Upper lobe of left lung (tissue), 6 donors: ENCODE measurements around the gene PCBD1. TPM values are rescaled to one million over a fixed set of nuclear protein-coding genes. Genes with fewer than 3 reads are reported as not detected.

Experiments used
- ATAC-seq, 2 donors: fragments of 200-7000 bp; cut with Tn5 transposase; one replicate each; pipeline ENCODE4 v1.9.1; 2022; ENCODE audit warnings: mild to moderate bottlenecking in 2 of 2, moderate library complexity in 2 of 2; ENCODE audit not compliant: low FRiP score in 2 of 2
- DNase-seq, 2 donors: peaks; one replicate each; pipeline ENCODE4 v3.0.0-alpha.2; 2019 to 2020
- H3K27ac ChIP-seq, 4 donors: fragments of 200-600 bp; sonication (generic); one replicate each; pipeline ENCODE4 v1.5.1; 2016 to 2019
- H3K27me3 ChIP-seq, 4 donors: fragments of 200-600 bp; sonication (generic); one replicate each; pipeline ENCODE4 v1.5.1; 2017 to 2019
- H3K36me3 ChIP-seq, 4 donors: fragments of 200-600 bp; sonication (generic); one replicate each; pipeline ENCODE4 v1.5.1; 2016 to 2019
- H3K4me1 ChIP-seq, 4 donors: fragments of 200-600 bp; sonication (generic); one replicate each; pipeline ENCODE4 v1.5.1; 2018 to 2019
- H3K4me3 ChIP-seq, 4 donors: fragments of 200-600 bp; sonication (generic); one replicate each; pipeline ENCODE4 v1.5.1; 2017 to 2019; ENCODE audit warnings: mild to moderate bottlenecking in 2 of 4, moderate library complexity in 1 of 4
- H3K9me3 ChIP-seq, 4 donors: fragments of 200-600 bp; sonication (generic); one replicate each; pipeline ENCODE4 v1.5.1; 2018 to 2019
- EP300 ChIP-seq, 4 donors: sonication (generic); formaldehyde crosslinking; IDR thresholded peaks; one replicate each; pipeline ENCODE4 v1.5.1; 2017; ENCODE audit warnings: antibody characterized with exemption in 4 of 4, control low read depth in 2 of 4
- POLR2A ChIP-seq, 4 donors: fragments of 450-650 bp; IDR thresholded peaks; one replicate each; pipeline ENCODE4 v1.5.1; 2016 to 2017; ENCODE audit warnings: antibody characterized with exemption in 4 of 4, mild to moderate bottlenecking in 2 of 4
- POLR2AphosphoS5 ChIP-seq, 2 donors: sonication (generic); formaldehyde crosslinking; IDR thresholded peaks; one replicate each; pipeline ENCODE4 v1.5.1; 2017; ENCODE audit warnings: antibody characterized with exemption in 2 of 2
- WGBS, 2 donors: methylation state at CpG; one replicate each; pipeline ENCODE4 v1.1.5; 2017 to 2018; 5-methylcytosine and 5-hydroxymethylcytosine counted together
- total RNA-seq, 6 donors: library from RNA; depleted of rRNA in 4 of 6; stranded (reverse); fragments of >200 nt in 4 of 6; gene quantifications; one replicate each; pipeline versions ENCODE4 v1.1.0 to v1.2.1, GENCODE V29; 2016 to 2021
- TF ChIP-seq, protein P1 (sequence below), 6 experiments: fragments of 450-650 bp in 4 of 6; fragments of 200-600 bp in 2 of 6; sonication (generic) in 2 of 6; IDR thresholded peaks; one replicate each; pipeline ENCODE4 v1.5.1; 2016 to 2019; ENCODE audit warnings: antibody characterized with exemption in 6 of 6
- donor health status: DM: no; HTN: no; CAD: no; lungs with moderate emphysema.
- donor health status: DM: no; HTN: yes; CAD: no; lungs with severe emphysema.

PCBD1 gene
- total RNA-seq, 6 donors from 2014 or later: 40.9 to 99.1 (median 71.9) TPM

DNA sequence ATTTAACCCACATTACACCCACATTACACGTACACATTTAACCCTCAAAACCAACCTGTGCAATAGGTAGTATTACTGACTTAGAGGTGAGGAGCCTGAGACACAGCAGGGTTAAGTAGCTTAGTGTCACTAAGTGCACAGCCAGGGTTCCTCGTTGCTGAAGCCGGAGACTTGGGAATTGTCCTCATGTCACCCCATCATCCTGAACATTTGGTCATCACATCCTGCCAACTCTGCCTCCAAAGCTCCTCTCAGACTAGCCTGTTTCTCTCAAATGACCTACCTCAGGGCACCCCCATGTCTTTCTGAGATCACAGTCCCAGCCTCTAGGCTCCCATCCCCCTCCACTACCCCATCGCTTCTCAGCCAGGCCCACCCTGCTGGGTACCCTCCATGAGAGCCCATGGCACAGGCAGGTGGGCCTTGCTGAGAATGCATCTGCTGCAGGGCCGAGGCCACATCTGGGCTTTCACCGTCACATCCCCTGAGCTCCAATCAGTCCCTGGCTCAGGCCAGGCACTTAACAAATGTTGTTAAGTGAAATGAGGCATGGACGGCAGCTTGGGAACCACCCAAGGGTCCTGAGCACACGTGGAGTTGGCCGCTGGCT lies 21.1 kb upstream of the PCBD1 start:
- no peaks in the 10 kb centered on the region for H3K4me1 ChIP-seq
- no peaks in the 10 kb centered on the region for H3K36me3 ChIP-seq
- DNase-seq (no peak), ATAC-seq (no peak)
- no peak overlapping the region for H3K27ac ChIP-seq
- no peaks in the 10 kb centered on the region for H3K27me3 ChIP-seq
- no peak for TF ChIP-seq EP300 (IDR thresholded peaks at IDR 0.05)
- no peak for TF ChIP-seq POLR2A (IDR thresholded peaks at IDR 0.05)
- TF ChIP-seq, protein P1, sequence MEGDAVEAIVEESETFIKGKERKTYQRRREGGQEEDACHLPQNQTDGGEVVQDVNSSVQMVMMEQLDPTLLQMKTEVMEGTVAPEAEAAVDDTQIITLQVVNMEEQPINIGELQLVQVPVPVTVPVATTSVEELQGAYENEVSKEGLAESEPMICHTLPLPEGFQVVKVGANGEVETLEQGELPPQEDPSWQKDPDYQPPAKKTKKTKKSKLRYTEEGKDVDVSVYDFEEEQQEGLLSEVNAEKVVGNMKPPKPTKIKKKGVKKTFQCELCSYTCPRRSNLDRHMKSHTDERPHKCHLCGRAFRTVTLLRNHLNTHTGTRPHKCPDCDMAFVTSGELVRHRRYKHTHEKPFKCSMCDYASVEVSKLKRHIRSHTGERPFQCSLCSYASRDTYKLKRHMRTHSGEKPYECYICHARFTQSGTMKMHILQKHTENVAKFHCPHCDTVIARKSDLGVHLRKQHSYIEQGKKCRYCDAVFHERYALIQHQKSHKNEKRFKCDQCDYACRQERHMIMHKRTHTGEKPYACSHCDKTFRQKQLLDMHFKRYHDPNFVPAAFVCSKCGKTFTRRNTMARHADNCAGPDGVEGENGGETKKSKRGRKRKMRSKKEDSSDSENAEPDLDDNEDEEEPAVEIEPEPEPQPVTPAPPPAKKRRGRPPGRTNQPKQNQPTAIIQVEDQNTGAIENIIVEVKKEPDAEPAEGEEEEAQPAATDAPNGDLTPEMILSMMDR (IDR thresholded peaks at IDR 0.05): no peak
- no peak for TF ChIP-seq POLR2AphosphoS5 (IDR thresholded peaks at IDR 0.05)
- WGBS, 2 donors: 71 to 84% methylated on average over 4 to 9 of the region's 9 CpGs
- H3K9me3 ChIP-seq: no peaks in the 10 kb centered on the region
- H3K4me3 ChIP-seq: no peak overlapping the region

DNA sequence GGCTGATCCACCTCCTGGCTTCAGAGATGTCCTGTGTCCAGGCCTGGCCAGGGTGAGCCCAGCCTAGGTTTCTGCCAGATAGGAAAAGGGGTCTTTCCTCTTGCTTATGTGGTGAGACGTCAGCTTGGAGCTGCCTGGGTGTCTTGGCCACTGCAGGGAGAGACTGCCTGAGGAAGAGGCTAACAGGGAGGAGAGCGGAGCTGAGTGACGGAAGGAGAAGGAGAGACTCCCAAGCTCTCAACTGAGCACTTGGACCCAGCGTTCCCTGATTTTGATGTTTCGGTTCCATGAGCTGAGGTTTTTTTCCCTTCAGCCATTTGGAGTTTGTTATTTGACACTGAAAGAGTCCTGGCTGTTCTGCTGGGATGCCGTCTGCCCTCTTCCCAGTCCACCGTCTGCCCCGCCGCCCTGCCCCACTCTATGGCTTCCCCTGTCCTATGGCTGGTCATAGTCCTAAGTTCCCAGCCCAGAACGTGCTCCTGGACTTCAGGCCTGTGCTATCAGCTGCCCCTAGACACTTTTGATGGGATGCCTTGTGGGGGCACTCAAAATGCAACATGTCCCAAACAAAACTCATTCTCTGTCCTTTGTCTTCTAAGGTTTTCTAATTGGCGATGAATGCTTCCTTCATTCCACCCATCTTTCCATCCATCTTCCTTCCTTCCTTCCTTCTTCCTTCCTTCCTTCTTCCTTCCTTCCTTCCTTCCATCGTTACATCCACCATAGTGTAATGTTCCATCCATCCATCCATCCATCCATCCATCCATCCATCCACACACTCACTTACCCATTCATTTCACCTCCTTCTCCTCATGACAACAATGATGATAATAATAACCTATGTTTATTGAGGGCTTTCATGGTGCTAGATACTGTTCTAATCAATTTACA lies 20.3 kb upstream of the PCBD1 start:
- 84 to 86% methylated on average over 12 of the region's 12 CpGs for WGBS, 2 donors
- no peaks in the 10 kb centered on the region for H3K36me3 ChIP-seq
- H3K9me3 ChIP-seq: no peaks in the 10 kb centered on the region
- TF ChIP-seq, protein P1 (IDR thresholded peaks at IDR 0.05): no peak
- TF ChIP-seq POLR2A (IDR thresholded peaks at IDR 0.05): no peak
- no peak for ATAC-seq
- no peaks in the 10 kb centered on the region for H3K4me1 ChIP-seq
- H3K27me3 ChIP-seq: no peaks in the 10 kb centered on the region
- no peak overlapping the region for H3K27ac ChIP-seq
- DNase-seq: no peak
- H3K4me3 ChIP-seq: no peak overlapping the region

DNA sequence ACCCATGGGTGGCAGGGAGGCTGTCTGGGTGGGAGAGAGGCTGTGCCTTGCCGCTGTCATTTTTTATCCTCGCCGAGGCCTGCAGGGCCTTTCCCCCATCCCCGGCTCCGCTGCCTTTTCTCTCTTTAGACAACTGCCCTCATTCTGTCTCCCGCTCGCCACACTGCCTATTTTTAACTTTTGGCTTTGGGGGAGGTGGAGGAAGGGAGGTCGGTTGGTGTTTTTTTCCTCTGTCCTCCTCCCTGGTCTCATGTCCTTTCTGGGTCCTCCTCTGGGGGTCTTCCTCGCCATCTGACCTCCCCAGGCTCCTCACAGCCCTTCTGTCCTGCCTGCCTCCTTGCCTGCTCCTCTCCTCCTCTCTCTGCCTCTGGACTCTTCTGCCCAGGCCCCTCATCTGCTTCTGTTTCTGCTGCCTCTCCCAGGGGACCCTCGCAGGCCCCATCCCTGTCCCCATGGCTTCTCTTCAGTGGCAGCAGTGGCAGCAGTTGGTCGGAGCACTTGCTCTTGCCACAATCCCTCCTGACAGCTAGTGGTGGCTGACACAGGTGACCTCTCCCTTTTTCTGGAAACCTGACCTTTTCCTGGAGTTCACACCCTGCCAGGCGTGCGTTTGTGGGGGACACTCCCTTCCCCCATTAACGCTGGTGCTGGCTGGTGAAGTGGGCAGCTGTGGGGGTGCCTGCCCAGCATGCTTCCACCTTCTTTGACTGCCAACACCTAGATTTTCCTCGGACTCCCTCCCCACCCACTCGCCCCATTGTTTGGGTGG lies 19.5 kb upstream of the PCBD1 start:
- Histone ChIP-seq H3K27me3 (no peaks in the 10 kb centered on the region), H3K4me3 (no peak overlapping the region), H3K27ac (no peak overlapping the region), H3K36me3 (no peaks in the 10 kb centered on the region), H3K9me3 (no peaks in the 10 kb centered on the region), H3K4me1 (peaks cover 2 to 6% (median 4%) of the 10 kb centered on the region in 4 donors)
- DNase-seq: no peak
- 73 to 76% methylated on average over 16 of the region's 16 CpGs for WGBS, 2 donors
- ATAC-seq: no peak
- TF ChIP-seq EP300 (IDR thresholded peaks at IDR 0.05) (no peak), POLR2AphosphoS5 (IDR thresholded peaks at IDR 0.05) (no peak), POLR2A (IDR thresholded peaks at IDR 0.05) (no peak)
- TF ChIP-seq, protein P1 (IDR thresholded peaks at IDR 0.05): no peak

DNA sequence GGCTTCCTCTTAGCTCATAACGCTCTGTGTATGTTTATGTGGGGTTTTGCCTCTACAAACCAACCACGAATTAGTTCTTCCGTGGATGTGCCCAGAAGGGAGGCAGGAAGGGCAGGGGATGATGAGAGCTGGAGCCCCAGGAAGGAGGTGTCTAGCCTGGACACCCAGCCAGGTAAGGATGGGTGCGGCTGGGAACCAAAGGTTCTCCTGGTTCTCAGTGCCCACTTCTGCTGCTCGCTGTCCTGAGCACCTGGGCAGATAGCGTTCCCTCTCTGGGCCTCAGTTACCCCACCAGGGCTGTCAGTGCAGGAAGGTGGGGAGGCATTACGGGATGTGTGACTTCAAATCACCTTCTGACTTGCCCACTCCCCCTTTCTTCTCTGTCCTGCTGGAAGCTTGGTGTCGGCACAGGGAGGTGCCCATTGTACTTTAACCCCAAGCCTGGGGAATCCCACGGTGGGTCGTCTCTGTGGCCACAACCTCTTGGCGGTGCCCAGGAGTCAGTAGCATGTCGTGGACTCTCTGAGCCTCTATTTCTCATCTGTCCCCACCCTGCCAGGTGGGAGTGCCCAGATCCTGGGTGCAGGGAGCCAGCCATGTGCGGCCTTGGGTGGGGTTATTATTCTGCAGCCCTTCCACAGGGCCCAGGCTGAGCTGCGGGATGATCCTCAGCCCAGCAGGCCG lies 18.7 kb upstream of the PCBD1 start:
- Histone ChIP-seq H3K36me3 (no peaks in the 10 kb centered on the region), H3K9me3 (no peaks in the 10 kb centered on the region), H3K4me3 (no peak overlapping the region), H3K27me3 (no peaks in the 10 kb centered on the region), H3K4me1 (peaks cover 2 to 6% (median 4%) of the 10 kb centered on the region in 4 donors), H3K27ac (no peak overlapping the region)
- no peak for ATAC-seq
- peak in 1 of 2 donors; percentile 46 for DNase-seq
- 79 to 80% methylated on average over 13 to 15 of the region's 15 CpGs for WGBS, 2 donors
- TF ChIP-seq EP300 (IDR thresholded peaks at IDR 0.05) (no peak), POLR2AphosphoS5 (IDR thresholded peaks at IDR 0.05) (no peak), POLR2A (IDR thresholded peaks at IDR 0.05) (no peak)
- TF ChIP-seq, protein P1 (IDR thresholded peaks at IDR 0.05): no peak
